H9 (cell line): ENCODE results near the gene C21orf58. TPM values are rescaled to one million over a fixed set of nuclear protein-coding genes. Genes with fewer than 3 reads are reported as not detected.
A peak's percentile ranks its signal among the peaks of the same experiment; 100 is the strongest.

ENCODE experiments used
- DNase-seq: peaks from one replicate; pipeline ENCODE4 v3.0.0-alpha.2; 2017
- H2AFZ ChIP-seq: one replicate; pipeline ENCODE4 v1.6.1; 2013; ENCODE audit warnings: mild to moderate bottlenecking, low read length, control low read depth, moderate library complexity
- H2AK5ac ChIP-seq: 2 replicates; pipeline ENCODE4 v1.6.1; 2013; ENCODE audit warnings: low read length, control low read depth, mixed read lengths; ENCODE audit not compliant: insufficient read length
- H2BK120ac ChIP-seq: one replicate; pipeline ENCODE4 v1.6.1; 2013; ENCODE audit warnings: low read depth, mild to moderate bottlenecking, low read length, control low read depth, inconsistent platforms; ENCODE audit not compliant: poor library complexity, severe bottlenecking
- H2BK12ac ChIP-seq: 2 replicates; pipeline ENCODE4 v1.6.1; 2013; ENCODE audit warnings: low read length, control low read depth, mixed read lengths, low read depth; ENCODE audit not compliant: insufficient read length
- H2BK15ac ChIP-seq: 2 replicates; pipeline ENCODE4 v1.6.1; 2013; ENCODE audit warnings: low read depth, low read length, control low read depth
- H2BK20ac ChIP-seq: one replicate; pipeline ENCODE4 v1.6.1; 2013; ENCODE audit warnings: low read depth, mild to moderate bottlenecking, low read length, control low read depth, inconsistent platforms; ENCODE audit not compliant: poor library complexity, severe bottlenecking
- H2BK5ac ChIP-seq: 2 replicates; pipeline ENCODE4 v1.6.1; 2013; ENCODE audit warnings: low read length, control low read depth, mixed read lengths; ENCODE audit not compliant: insufficient read length
- H3K14ac ChIP-seq: 2 replicates; pipeline ENCODE4 v1.6.1; 2013; ENCODE audit warnings: low read length, control low read depth; ENCODE audit not compliant: insufficient read depth
- H3K18ac ChIP-seq: 2 replicates; pipeline ENCODE4 v1.6.1; 2013; ENCODE audit warnings: low read depth, mild to moderate bottlenecking, mixed read lengths, low read length, control low read depth; ENCODE audit not compliant: insufficient read length
- H3K23ac ChIP-seq: 2 replicates; pipeline ENCODE4 v1.6.1; 2013; ENCODE audit warnings: low read length, control low read depth, mixed read lengths, low read depth; ENCODE audit not compliant: insufficient read length
- H3K23me2 ChIP-seq: 2 replicates; pipeline ENCODE4 v1.6.1; 2013; ENCODE audit warnings: low read depth, mild to moderate bottlenecking, mixed read lengths, low read length, control low read depth; ENCODE audit not compliant: insufficient read length, poor library complexity, severe bottlenecking
- H3K27ac ChIP-seq: 2 replicates; pipeline ENCODE4 v1.5.1; 2013; ENCODE audit warnings: low read length, control low read depth, mixed read lengths, low read depth; ENCODE audit not compliant: insufficient read length
- H3K27me3 ChIP-seq: 2 replicates; pipeline ENCODE4 v1.6.1; 2013; ENCODE audit warnings: low read length, control low read depth, inconsistent platforms; ENCODE audit not compliant: insufficient read depth
- H3K4ac ChIP-seq: 2 replicates; pipeline ENCODE4 v1.6.1; 2013; ENCODE audit warnings: low read depth, mild to moderate bottlenecking, control low read depth, inconsistent platforms, low read length, moderate library complexity
- H3K4me1 ChIP-seq: 2 replicates; pipeline ENCODE4 v1.6.1; 2013; ENCODE audit warnings: low read length, control low read depth, inconsistent platforms; ENCODE audit not compliant: insufficient read depth
- H3K4me2 ChIP-seq: 2 replicates; pipeline ENCODE4 v1.6.1; 2013; ENCODE audit warnings: low read length, control low read depth, mixed read lengths; ENCODE audit not compliant: insufficient read length, insufficient read depth
- H3K56ac ChIP-seq: 2 replicates; pipeline ENCODE4 v1.6.1; 2013; ENCODE audit warnings: low read depth, mild to moderate bottlenecking, mixed read lengths, low read length, control low read depth; ENCODE audit not compliant: insufficient read length
- H3K79me1 ChIP-seq: 2 replicates; pipeline ENCODE4 v1.6.1; 2013; ENCODE audit warnings: low read depth, mild to moderate bottlenecking, moderate library complexity, low read length, control low read depth, inconsistent platforms; ENCODE audit not compliant: insufficient read depth, poor library complexity, severe bottlenecking
- H3K79me2 ChIP-seq: 2 replicates; pipeline ENCODE4 v1.6.1; 2013; ENCODE audit warnings: low read length, control low read depth, inconsistent platforms; ENCODE audit not compliant: insufficient read depth
- H3K9ac ChIP-seq: 2 replicates; pipeline ENCODE4 v1.6.1; 2013; ENCODE audit warnings: low read length, control low read depth, mixed read lengths; ENCODE audit not compliant: insufficient read length; ENCODE audit errors: extremely low read depth
- H3K9me3 ChIP-seq: one replicate; pipeline ENCODE4 v1.6.1; 2013; ENCODE audit warnings: low read depth, low read length, inconsistent platforms; ENCODE audit not compliant: control insufficient read depth
- H3T11ph ChIP-seq: one replicate; pipeline ENCODE4 v1.6.1; 2013; ENCODE audit warnings: mild to moderate bottlenecking, low read length, control low read depth, inconsistent platforms
- H4K20me1 ChIP-seq: one replicate; pipeline ENCODE4 v1.6.1; 2013; ENCODE audit not compliant: control insufficient read depth, insufficient read length, insufficient read depth
- H4K5ac ChIP-seq: 2 replicates; pipeline ENCODE4 v1.6.1; 2013; ENCODE audit warnings: low read depth, mild to moderate bottlenecking, mixed read lengths, low read length, control low read depth; ENCODE audit not compliant: insufficient read length
- H4K8ac ChIP-seq: replicated peaks from 2 replicates; pipeline ENCODE4 v1.6.1; 2013; ENCODE audit warnings: low read length, control low read depth, mixed read lengths, low read depth; ENCODE audit not compliant: insufficient read length
- H4K91ac ChIP-seq: 2 replicates; pipeline ENCODE4 v1.6.1; 2013; ENCODE audit warnings: low read depth, mild to moderate bottlenecking, moderate library complexity, mixed read lengths, low read length, control low read depth; ENCODE audit not compliant: insufficient read length
- H3K27ac Mint-ChIP-seq, 3 experiments: 2 replicates in 2 of 3; 3 replicates in 1 of 3; pipeline ENCODE4 v1.8.0; 2020 to 2021; ENCODE audit warnings: mixed read lengths in 3 of 3, mild to moderate bottlenecking in 1 of 3, moderate library complexity in 1 of 3
- H3K27me3 Mint-ChIP-seq: 2 replicates; pipeline ENCODE4 v1.8.0; 2021; ENCODE audit warnings: low read depth, mild to moderate bottlenecking, moderate library complexity, mixed read lengths
- H3K36me3 Mint-ChIP-seq, 3 experiments: 2 replicates in 2 of 3; 3 replicates in 1 of 3; pipeline ENCODE4 v1.8.0; 2020 to 2021; ENCODE audit warnings: low read depth in 3 of 3, mixed read lengths in 3 of 3; ENCODE audit not compliant: insufficient read depth in 1 of 3
- H3K4me1 Mint-ChIP-seq, 2 experiments: 2 replicates each; pipeline ENCODE4 v1.8.0; 2020; ENCODE audit warnings: mixed read lengths in 2 of 2
- H3K4me3 Mint-ChIP-seq, 2 experiments: 2 replicates in 1 of 2; 3 replicates in 1 of 2; pipeline ENCODE4 v1.8.0; 2020 to 2021; ENCODE audit warnings: mild to moderate bottlenecking in 2 of 2, mixed read lengths in 2 of 2, moderate library complexity in 1 of 2
- H3K9me3 Mint-ChIP-seq, 2 experiments: 2 replicates in 1 of 2; 3 replicates in 1 of 2; pipeline ENCODE4 v1.8.0; 2020; ENCODE audit warnings: mild to moderate bottlenecking in 2 of 2, mixed read lengths in 2 of 2, moderate library complexity in 1 of 2
- CTCF ChIP-seq: fragments of 200-600 bp; sonication (generic); conservative IDR thresholded peaks from 3 replicates; pipeline ENCODE4 v1.8.0; 2021; ENCODE audit warnings: antibody characterized with exemption, mild to moderate bottlenecking
- WGBS: extraction: QIAGEN DNeasy Blood & Tissue Kit; methylation state at CpG from one replicate; pipeline ENCODE4 v1.1.7; 2013; ENCODE audit warnings: missing lambda C conversion rate, low lambda C conversion rate, mixed read lengths; ENCODE audit not compliant: insufficient read length; ENCODE audit errors: extremely low coverage; 5-methylcytosine and 5-hydroxymethylcytosine counted together
- total RNA-seq: library from RNA; stranded (reverse); gene quantifications from 2 replicates; pipeline ENCODE4 v1.2.1, GENCODE V29; 2021

Gene C21orf58
- total RNA-seq, 1 experiment from 2014 or later, result 17.2 TPM

- no peak for DNase-seq
- no peak overlapping the region for H3K4me2 ChIP-seq
- H2AFZ ChIP-seq, result no peak overlapping the region
- H3K36me3 Mint-ChIP-seq, result peaks cover 43 to 69% (median 62%) of the 10 kb centered on the region in 3 experiments
- no peaks in the 10 kb centered on the region for H3K4me1 Mint-ChIP-seq
- H4K8ac ChIP-seq, result no peak overlapping the region
- H3K9ac ChIP-seq, result no peak overlapping the region
- no peak overlapping the region for H3K18ac ChIP-seq
- H4K20me1 ChIP-seq, result no peaks in the 10 kb centered on the region
- no peak overlapping the region for H3K4me3 Mint-ChIP-seq
- H3K23me2 ChIP-seq, result no peaks in the 10 kb centered on the region
- H3K27ac ChIP-seq, result no peak overlapping the region
- no peaks in the 10 kb centered on the region; the same call in 1 of the 2 replicates for H3K79me2 ChIP-seq
- no peak overlapping the region for H3K23ac ChIP-seq
- no peak overlapping the region for H4K91ac ChIP-seq
- TF ChIP-seq CTCF, result no peak
- H2BK12ac ChIP-seq, result no peak overlapping the region
- peak overlapping the region in 2 of 3 experiments; percentile 36 to 86; a peak in 2 of 7 replicates for H3K27ac Mint-ChIP-seq
- H3T11ph ChIP-seq, result no peak overlapping the region
- H2AK5ac ChIP-seq, result no peak overlapping the region
- H3K27me3 ChIP-seq, result no peaks in the 10 kb centered on the region
- H3K9me3 ChIP-seq, result no peaks in the 10 kb centered on the region
- H3K56ac ChIP-seq, result no peak overlapping the region
- no peaks in the 10 kb centered on the region for H3K79me1 ChIP-seq
- H3K4me1 ChIP-seq, result no peaks in the 10 kb centered on the region
- peaks cover 0 to 7% of the 10 kb centered on the region in 2 experiments; a peak in 1 of 5 replicates for H3K9me3 Mint-ChIP-seq
- no CpG with 5 or more reads among the region's 19 CpGs for WGBS
- H2BK20ac ChIP-seq, result no peak overlapping the region
- H4K5ac ChIP-seq, result no peak overlapping the region
- no peak overlapping the region for H3K14ac ChIP-seq
- no peak overlapping the region for H2BK5ac ChIP-seq
- H3K27me3 Mint-ChIP-seq, result no peaks in the 10 kb centered on the region
- no peak overlapping the region for H2BK120ac ChIP-seq
- no peak overlapping the region for H3K4ac ChIP-seq
- H2BK15ac ChIP-seq, result no peak overlapping the region
Measured at GRCh38 chr21:46366561-46366960, 42.9 kb upstream of the C21orf58 start.
